ENCODE results near the gene LRRC17.

LRRC17 gene

GRCh38 chr7:102990642-102991041, 77.8 kb downstream of the LRRC17 start:
- DNase-seq, result no peak

GRCh38 chr7:102991077-102991539, 78.3 kb downstream of the LRRC17 start:
- DNase-seq, result no peak

DNA sequence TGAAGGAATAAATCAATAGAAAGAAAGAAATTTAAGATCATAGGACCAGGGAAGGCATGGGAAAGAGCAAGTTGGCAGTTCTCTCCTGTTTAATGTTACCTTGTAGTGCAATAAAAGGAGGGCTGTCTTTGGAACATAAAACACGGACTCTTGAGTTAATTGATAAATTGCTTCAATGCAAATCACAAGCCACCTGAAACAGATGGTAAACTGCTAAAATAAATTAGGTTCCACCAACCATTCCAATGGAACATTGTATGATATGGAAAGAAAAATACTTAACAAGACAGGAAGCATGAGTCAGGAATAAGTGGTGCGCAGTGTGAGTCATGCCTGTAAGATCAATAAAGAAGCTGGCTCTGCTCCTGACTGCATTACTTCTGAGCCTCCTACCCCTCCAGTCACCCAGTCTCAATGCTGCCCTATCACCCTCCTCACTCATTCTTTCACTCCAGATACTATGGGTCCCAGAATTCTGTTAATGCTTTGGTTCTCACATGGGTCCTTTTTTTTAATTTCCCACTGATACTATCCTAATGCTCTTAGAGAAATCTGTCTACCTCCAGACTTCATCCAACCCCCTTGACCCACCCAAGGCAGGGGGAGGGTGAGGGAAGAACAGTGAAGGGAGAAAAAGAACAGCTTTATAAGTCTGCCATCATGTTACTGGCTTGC, 78.9 kb downstream of the LRRC17 start:
- no peak for DNase-seq

DNA sequence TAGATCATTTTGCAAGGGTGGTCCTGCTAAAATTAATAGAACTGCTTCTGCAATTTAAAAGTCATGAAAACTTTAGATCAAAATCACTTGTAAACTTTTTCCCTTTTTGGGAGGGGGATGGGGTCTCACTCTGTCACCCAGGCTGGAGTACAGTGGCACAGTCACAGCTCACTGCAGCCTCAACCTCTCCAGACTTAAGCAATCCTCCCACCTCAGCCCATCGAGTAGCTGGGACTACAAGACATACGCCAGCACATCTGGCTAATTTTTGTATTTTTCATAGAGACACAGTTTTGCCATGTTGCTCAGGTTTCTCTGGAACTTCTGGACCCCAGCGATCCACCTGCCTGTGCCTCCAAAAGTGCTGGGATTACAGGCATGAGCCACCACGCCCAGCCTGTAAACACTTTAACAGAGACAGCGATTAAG, 79.7 kb downstream of the LRRC17 start:
- DNase-seq, result no peak

DNA sequence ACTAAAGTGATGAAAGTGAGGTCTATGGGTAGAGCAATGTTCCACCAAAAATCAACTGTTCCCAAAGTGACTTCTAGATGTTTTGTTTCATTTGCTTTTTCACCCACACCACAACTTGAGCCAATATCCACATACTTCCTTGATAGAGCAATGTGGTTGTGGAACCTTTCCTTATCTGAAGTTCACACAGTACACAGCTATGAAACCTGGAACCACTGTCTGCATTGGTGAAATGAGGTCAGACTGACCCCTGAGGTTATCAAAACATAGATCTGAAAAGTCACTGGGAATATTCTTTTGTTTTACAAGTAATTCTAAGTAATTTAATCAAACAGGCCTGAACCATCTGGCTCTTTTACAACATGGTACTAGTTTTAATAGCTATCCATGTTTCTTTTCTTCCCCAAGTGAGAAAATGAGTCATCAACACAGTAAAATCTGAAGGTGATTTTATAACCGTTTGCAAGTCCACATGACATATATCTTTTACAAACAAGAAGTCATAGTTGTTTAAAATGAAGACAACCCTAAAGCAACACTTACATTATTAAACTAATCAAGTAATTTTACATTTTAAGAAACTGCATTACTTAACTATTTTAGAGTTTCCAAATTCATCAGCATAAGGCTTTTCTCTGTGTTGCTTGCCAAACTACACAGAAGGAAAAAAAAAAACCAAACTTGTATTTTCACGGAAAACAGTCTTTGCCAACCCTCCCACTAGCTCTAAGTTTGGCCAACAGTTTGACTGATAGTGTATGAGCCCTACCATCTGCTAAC, 80.3 kb downstream of the LRRC17 start:
- no peak for DNase-seq

- DNase-seq, result no peak
Observed at GRCh38 chr7:102993718-102994029, 80.9 kb downstream of the LRRC17 start.

DNA sequence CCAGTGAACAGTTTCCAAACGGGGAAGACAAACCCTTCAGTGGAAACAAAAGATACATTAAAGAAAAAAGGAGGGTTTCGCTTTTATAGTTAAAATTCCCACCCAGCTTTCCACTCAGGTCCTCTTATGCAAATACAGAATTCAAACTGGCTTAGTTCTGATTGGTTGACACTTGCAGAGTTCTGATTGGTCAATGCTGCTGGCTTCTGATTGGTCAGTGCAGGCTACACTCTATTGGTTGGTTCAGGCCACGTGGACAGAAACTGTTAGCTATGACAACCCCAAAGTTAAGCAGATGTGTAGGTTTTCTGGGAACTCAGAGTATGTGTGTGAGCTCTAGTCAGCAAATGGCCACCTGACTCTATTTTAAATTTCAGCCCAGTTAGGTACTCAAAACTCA, 81.8 kb downstream of the LRRC17 start:
- no peak for DNase-seq
